HUDEP-2 (cell line): ENCODE data around the gene CBLL1.

Experiments used
- DNase-seq, 76 experiments: peaks; one replicate each; lab custom pipeline; 2025; ENCODE audit not compliant: unreplicated experiment in 76 of 76; lab: John Stamatoyannopoulos, UW

Gene CBLL1, protein sequence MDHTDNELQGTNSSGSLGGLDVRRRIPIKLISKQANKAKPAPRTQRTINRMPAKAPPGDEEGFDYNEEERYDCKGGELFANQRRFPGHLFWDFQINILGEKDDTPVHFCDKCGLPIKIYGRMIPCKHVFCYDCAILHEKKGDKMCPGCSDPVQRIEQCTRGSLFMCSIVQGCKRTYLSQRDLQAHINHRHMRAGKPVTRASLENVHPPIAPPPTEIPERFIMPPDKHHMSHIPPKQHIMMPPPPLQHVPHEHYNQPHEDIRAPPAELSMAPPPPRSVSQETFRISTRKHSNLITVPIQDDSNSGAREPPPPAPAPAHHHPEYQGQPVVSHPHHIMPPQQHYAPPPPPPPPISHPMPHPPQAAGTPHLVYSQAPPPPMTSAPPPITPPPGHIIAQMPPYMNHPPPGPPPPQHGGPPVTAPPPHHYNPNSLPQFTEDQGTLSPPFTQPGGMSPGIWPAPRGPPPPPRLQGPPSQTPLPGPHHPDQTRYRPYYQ

DNA sequence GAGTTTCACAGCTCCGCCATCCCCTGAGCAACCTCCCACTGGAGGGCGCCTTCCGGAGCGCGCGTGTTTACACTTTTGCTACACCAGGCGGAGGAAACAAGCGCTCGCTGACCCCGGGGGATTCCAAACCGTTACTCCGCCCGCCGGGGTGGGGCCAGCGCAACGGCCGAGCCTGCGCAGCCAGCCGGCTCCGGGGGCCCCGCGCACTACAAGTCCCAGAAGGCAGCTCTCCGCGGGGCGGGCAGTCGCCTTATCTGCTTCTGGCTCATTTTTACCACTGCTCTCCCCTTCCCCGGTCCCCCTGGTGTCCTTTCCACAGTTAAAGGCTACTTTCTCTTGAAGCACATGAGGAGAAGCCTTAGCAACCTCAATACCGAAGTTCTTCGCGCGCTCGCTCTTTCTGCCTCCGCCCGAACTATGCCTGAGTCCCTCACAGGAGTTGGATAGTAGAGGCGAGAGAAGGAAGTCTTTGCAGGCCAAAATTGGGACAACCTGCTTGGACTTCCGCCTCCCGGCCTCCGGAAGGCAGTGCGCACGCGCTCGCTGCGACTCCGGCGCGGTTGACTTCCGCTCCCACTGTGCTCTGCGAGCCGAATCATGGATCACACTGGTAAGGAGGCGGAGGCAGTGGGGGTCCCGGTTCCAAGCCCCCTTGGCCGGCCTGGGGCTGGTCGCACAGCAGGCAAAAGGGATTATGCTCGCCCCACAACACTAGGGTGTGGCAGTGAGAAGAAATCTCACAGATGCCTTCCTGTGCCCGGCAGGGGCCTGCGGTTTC is at the start of gene CBLL1:
Gene CBLL1, plus strand, starts transcription at position 576 of the 778 bp plus-strand sequence. Its CDS starts 22 bp downstream, at position 598.
- DNase-seq: peak; percentile 49 to 97 (median 94)

DNA sequence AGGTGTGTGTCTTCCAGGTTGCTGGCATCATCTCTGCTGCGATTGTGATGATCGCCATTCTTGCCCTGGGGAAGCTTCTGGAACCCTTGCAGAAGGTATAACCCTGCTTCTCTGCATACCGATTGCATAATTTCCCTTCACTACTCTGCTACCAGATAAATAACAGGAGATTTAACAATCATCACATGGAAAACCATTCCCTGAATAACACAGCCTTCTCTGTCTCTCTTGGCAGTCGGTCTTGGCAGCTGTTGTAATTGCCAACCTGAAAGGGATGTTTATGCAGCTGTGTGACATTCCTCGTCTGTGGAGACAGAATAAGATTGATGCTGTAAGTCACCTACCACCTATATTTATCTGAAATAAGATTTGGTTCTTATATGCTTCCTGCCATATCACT is 49.6 kb upstream of the CBLL1 start:
- DNase-seq: no peak

DNA sequence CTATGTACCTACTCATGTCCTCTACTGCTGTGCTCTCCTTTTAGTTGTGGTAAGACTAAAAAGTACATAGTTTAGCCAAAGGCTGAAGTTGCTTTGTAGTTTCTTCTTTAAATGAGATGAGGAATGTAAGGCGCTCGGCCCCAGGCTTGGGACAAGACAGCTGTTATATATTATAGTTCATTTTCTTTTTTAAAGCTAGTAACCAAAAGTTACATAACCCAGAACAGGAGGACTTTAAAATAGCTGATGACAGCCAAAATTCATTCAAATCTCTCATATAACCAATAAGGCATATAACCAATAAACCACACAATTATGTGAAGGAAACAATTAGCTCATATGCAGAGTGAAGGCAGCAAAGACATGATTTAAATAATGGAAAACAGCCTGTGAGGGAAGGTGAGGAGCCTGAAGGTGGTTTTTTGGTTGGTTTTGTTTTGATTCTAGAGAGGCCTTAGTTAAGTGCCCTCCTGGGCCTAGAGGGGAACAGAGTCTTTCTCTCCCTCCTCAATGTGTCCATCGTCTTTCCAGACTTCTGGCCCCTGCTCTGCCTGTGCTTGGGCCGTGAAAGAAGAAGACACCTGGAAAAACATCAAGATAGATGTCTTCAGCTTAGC is 47.5 kb upstream of the CBLL1 start:
- DNase-seq: no peak

DNA sequence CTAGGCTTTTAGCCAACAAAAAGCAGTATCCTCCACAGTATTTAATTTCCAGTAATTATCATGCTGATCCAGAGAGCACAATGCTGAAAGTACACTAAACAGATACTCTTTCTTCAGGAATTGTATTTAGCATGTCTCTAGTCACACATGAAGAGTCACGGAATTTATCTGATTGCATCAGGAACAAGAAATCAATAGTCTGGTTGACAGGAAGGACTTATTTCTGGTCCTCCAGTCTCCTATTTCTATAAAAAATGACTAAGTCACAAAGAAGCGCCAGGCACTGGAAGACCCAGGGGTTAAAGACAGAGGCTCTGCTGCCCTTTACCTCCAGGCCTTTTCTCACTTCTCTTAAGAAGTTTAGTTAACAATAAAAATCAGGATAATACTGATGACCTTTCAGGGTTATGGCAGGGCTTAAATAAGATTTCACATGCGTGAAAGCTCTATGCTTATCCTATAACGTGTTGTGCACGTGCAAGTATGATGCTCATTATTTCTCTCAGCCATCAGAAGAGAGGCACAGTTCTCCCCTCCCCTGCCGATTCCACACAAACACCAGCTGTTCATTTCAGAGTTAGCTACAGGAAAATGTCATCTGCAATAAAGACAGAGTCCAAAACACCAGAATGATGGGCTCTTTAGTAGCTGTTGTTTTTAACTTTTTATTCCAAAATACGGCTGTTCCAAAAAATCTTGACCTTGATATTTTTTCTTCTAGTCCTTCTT is 46.5 kb upstream of the CBLL1 start:
- DNase-seq: no peak

DNA sequence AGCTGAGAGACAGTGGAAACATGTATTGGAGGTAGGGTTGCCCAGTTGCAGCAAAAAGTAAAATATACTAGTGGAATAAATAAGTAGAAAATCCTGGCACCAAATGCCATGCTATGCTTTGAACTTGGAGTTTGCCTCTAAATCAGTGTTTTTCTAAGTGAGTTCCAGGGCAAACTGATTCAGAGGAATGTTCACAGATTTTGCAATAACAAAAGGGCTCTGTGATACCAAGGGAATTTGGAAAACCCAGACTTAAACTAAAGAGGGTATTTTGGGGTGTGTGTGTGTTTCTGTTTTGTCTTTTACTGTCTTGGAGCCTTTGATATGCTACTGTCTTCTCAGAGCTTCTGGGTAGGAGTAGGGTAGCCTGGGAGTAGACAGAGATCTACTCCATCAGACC is 43.4 kb upstream of the CBLL1 start:
- no peak for DNase-seq

DNA sequence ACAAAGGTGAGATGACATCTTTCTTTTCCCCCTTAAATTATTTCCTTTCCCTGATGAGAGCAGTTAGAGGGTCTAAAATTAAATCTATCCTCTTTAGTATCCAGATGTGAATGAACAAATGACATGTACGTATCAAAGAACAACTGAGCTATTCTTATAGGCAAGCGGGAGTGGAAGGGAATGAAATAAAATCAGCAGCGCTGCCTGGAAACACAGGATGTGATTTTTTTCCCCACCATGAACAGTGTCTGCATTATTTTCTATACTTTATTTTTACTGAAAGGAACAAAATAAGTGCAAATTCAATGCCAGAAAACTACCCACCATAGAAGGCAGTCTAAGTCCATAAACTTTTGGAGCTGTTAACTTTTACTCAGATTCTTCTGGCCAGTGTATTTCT is 42.8 kb upstream of the CBLL1 start:
- DNase-seq: no peak

DNA sequence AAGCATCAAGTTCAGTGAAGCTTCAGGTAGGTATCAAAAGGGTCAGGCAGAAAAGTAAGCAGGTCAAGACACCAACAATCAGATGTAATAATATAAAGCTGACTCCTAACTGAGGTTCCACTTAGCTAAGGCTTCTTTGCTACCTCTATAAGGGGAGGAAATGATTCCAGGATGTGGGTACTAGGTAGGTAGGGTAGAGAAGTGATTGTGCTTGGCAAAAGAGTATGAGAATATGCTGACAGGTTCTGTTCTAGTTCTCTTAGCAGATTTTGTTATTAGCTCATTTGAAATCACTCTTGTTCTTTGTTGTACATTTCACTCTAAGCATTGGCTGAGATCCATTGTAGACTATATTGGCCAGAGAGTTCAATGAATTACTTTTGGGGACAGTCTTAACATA is 40.7 kb upstream of the CBLL1 start:
- no peak for DNase-seq

DNA sequence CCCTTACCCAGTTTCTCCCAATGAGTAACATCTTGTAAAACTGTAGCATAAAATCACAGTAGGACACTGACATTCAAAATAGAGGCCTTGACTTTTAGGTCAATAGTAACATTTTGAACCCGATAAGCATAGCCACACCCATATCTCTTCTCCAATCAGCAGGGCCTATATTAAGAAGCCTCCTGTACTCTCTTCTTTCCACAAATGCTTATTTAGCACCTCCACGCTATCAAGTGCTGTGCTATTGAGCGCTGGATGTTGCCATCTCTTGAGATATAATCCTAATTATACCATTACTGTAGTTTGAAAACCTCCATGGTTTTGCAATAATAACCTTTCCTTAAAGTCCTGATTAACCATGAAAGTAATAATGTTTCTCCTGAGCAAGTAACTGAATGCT is 40.1 kb upstream of the CBLL1 start:
- no peak for DNase-seq

DNA sequence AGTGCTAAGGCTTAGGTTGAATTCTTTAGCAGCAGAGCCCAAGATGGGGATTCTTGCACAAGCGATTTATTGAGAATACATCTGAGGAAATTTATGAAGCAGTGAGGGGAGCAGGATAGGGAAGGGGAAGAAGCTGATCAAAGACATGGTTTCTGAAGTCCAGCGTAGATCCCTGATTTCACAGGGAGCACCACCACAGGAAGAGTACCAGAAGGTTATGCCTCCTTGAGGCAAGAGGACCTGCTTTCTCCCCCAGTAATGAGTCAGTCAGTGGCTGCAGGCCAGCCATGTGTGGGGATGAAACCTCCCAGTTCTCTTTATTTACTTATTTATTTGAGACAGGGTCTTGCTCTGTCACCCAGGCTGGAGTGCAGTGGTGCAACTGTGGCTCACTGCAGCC is 35.0 kb upstream of the CBLL1 start:
- DNase-seq: no peak

DNA sequence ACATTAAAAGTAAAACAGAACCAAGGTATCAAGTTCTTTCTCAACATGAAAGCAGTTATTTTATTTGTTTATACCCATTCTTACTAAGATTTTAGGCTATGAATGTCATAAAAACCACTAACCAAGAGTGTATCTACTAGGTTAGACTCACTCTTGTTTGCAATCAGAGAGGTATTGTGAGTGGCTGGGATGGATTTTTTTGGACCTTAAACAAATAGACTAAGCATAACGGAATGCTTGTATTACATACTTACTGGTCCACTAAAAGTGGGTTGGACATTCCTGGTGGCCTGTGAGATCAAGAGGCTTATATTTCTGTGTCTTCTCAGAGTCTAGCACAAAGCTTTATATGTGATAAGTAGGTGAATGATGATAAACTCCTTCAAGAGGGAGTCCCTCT is 32.6 kb upstream of the CBLL1 start:
- no peak for DNase-seq

DNA sequence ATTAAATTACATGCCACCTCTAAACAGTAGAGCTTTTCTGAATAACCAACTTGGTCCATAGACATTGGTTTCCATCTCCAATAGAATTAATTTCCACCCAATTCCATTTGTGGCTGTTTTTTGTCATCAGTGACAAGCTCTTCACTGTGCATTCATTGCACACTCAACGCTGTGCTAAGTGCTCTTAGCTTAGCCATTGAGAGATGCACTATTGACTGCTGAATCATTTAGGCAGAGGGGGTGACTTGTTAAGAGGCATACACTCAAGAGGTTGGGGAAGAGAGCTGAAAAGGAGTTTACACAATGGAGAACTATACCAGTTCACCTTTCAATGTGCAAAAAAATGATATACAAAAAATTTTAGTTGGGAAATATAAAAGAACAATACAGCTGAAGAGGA is 31.9 kb upstream of the CBLL1 start:
- no peak for DNase-seq

DNA sequence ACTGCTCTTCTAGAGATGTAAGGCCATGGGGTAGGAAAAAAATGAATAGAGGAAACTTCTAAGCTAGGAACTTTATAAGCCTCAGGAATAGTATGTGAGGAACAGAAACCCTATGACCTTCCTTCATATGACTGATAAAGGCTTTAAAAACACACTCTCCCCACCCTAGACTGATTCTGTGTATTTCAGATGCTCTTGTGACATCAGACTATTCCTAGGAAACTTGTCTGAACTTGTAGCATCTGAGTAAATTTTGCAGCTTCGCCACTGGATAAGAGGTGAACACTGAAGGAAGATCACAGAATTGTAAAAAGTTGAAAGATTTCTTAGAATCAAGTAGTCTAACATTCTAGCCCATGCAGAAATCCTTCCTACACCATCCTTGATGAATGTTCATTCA is 31.0 kb upstream of the CBLL1 start:
- no peak for DNase-seq

DNA sequence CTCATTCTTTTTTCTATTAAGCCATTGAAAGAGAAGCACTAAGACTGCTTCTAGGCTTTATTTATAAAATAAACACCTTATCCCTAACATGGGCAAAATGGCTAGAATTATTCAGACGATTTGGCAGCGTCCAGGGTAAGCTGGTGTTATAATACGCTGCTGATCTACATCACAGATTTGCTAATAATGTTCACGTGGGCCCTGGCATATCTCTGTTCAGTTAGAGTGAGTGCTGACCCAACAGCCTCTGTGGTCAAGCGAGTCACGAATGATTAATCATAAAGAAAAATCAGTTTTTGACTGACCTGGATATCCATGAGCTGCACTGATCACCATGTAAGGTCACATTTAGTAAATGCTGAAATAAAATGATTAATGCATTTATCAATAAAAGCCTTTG is 28.4 kb upstream of the CBLL1 start:
- DNase-seq: no peak

DNA sequence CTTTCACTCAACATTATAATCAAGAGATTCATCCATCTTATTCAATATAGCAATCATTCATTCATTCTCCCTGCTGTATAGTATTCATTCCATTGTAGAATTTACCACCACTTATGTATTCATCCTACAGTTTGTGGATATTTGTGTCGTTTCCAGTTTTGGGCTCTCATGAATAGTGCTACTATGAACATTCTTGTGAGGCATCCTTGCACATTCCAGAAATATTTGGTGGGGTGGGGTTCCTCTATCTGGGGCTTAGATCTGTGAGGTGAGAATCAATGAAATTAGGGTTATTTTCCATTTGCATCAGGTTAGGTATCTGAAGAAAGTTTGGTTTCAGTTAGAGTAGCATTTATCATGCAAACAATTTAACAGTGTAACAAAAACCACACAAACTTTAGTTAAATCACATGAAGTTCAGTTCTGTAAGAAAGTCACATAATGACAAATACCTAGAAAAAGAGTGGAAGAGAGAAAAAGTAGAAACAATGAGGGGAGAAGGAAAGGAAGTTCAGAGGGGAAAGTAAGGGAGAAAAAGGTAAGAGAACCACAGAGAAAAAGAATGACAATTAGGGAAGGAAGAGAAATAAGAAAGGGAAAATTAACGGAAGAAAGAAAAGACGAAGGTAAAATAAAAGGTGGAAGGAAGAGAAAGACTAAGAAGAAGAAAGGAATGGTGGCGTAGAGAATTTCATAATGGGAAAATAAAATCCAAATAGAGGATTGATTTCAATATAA is 25.3 kb upstream of the CBLL1 start:
- no peak for DNase-seq

DNA sequence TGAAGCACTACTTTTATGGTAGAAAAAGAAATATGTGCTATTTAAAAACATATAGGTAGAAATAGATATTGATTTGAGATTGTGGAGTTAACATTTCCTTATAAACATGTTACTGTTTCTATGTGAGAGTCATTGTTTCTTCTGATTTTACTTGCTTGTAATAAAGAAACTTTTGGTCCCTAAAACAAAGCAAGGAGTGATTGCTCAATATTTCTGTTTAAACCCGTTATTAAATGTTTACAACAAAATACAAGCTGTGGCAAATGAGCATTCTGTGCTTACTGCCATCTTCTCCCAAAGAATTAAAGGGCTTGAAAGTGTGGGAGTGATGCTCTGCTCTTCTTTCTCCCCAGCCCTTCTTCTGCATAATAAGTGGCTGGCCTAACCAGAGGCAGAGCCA is 22.7 kb upstream of the CBLL1 start:
- DNase-seq: no peak

DNA sequence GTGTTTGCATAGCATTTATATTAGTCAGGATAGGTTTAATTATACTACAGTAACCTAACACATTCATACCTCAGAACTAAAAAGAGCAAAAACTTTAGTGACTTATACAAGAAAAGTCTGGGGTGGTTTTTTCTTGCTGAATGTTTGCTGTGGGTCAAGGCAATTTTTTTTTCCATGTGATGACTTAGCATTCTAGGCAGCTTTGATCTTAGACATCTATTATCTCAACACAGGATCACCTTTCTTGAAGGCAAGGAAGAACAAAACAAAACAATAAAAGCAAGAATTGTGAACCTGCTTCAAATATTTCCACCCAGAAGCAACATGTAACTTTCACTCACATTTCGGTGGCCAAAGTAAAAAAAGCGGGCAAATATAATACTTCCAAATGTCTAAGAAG is 20.7 kb upstream of the CBLL1 start:
- no peak for DNase-seq

DNA sequence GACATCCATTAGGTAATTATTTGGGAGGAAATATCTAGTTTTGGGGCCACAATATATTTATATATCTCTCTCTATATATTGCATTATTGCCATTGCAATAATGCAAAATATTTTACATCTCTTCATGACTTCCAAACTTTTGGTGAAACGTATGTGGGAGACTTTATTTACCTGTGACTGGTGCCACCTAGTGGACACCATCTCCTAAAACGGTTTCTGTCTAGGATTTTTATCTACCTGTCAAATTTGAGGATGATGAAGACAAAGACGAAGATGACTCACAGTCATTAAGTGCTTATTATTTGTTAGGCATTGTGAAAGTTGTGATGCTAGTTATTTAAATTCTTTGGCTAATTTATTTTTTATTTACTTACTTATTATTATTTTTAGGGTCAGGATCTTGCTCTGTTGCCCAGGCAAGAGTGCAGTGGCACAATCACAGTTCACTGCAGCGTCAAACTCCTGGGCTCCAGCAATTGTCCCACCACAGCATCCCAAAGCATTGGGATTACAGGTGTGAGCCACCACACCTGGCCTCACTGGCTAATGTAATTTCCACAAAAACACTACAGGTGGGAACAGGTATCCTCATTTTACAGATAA is 18.7 kb upstream of the CBLL1 start:
- DNase-seq: peak in 15 of 76 experiments; percentile 1 to 45 (median 15)

DNA sequence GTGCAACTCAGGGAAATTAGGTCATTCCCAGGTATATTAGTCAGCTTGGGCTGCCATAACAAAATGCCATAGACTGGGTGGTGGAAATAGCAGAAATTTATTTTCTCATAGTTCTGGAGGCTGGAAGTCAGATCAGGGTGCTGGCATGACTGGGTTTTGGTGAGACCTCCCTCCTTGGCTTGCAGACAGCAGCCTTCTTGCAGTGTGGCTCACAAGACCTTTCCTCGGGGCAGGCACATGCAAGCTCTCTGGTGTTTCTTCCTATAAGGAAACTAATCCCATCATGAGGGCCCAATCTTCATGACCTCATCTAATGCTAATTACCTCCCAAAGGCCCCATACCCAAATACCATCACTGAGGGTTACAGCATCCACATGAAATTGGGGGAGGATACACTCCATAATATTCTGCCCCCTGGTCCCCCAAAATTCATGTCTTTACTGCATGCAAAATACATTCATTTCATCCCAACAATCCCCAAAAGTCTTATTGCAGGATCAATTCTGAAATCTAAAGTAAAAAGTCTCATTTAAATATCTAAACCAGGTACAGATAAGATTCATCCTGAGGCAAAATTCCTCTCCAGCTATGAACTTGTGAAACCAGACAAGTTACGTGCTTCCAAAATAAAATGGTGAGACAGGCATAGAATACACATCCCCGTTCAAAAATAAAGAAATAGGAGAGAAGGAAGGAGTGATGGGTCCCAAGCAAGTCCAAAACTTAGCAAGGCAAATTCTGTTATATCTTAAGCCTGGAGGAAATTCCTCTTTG is 17.4 kb upstream of the CBLL1 start:
- no peak for DNase-seq

DNA sequence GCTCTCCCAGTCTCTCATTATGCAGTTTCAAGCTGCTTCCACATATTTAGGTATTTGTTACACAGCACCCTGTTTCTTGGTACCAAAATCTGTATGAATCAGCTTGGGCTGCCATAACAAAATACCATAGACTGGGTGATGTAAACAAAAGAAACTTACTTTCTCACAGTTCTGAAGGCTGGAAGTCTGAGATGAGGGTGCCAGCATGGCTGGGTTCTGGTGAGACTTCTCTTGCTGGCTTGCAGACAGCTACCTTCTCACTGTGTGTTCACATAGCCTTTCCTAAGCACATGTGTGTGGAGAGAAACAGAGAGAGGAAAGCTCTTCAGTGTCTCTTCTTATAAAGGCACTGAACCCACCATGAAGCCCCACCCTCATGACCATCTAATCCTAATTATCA is 15.7 kb upstream of the CBLL1 start:
- no peak for DNase-seq
